Transverse colon (tissue), 4 donors: ENCODE results near the gene PROKR1.

Experiments used
- POLR2AphosphoS5 ChIP-seq, 3 donors: sonication (generic); formaldehyde crosslinking; IDR thresholded peaks; one replicate each; pipeline ENCODE4 v1.6.1; 2016; ENCODE audit warnings: antibody characterized with exemption in 3 of 3
- TF ChIP-seq, protein P1 (sequence below), 5 experiments: fragments of 200-600 bp in 3 of 5; fragments of 450-650 bp in 2 of 5; sonication (generic) in 3 of 5; IDR thresholded peaks; 1 replicate in 2 of 5; 2 replicates in 3 of 5; pipeline ENCODE4 v1.5.1; 2016 to 2017; ENCODE audit warnings: antibody characterized with exemption in 5 of 5, inconsistent platforms in 3 of 5, mild to moderate bottlenecking in 2 of 5, moderate library complexity in 1 of 5

DNA sequence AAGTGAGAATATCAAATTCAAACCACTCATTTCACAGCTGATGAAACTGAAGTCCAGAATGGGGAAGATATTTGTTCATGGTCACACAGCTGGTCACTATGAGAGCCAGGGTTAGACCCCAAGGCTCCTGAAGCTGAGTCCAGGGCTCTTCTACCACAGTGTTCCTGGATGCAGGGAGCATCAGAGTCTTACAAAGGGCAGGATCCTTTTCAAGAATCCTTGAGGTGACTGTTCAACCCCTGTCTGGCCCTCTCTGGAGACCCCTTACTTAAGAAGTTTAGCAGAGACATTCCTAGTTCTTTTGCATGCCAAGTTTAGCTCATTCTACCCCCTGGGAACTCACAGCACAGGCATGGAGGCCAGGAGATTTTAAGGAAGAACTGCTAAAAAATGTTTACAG lies 15.7 kb downstream of the PROKR1 start:
- TF ChIP-seq POLR2AphosphoS5 (IDR thresholded peaks at IDR 0.05), result no peak
- TF ChIP-seq, protein P1, sequence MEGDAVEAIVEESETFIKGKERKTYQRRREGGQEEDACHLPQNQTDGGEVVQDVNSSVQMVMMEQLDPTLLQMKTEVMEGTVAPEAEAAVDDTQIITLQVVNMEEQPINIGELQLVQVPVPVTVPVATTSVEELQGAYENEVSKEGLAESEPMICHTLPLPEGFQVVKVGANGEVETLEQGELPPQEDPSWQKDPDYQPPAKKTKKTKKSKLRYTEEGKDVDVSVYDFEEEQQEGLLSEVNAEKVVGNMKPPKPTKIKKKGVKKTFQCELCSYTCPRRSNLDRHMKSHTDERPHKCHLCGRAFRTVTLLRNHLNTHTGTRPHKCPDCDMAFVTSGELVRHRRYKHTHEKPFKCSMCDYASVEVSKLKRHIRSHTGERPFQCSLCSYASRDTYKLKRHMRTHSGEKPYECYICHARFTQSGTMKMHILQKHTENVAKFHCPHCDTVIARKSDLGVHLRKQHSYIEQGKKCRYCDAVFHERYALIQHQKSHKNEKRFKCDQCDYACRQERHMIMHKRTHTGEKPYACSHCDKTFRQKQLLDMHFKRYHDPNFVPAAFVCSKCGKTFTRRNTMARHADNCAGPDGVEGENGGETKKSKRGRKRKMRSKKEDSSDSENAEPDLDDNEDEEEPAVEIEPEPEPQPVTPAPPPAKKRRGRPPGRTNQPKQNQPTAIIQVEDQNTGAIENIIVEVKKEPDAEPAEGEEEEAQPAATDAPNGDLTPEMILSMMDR (IDR thresholded peaks at IDR 0.05), result no peak
